ACHN (cell line): ENCODE results near the gene NXN.
"Not testable (repeated sequence)": the region's sequence is repeated elsewhere in the genome, so short reads cannot be mapped to it uniquely, and the experiment has no call there.

ENCODE experiments used
- DNase-seq: peaks from one replicate; pipeline ENCODE4 v3.0.0-alpha.2; 2015
- in situ Hi-C: cut with HindIII; loops from 2 replicates; pipeline ENCODE4 v1.10.0; 2017; ENCODE audit warnings: low sequenced_read_pairs, low pct_ligation_motif_present, low pct_unique_long_range_greater_than_20kb

Gene NXN

DNA sequence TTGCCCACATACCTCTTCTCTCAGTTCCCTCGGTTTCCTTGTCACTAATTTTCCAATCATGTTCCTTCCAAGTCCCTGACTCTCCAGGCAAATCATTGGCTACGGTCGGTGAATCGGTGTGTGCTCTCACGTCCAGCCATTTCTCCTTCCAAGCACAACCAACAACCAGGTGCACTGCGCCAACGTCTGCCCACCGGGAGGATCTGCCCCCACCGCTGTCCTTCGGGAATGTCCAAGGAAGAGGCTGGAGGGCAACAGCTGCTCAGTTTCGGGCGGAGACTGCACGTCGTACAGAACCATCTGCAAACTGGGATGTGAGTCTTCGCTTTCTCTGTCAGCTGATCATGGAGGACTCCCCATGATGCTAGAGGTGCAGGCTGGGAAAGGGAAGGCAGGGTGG is 8.4 kb upstream of the NXN start:
- in situ Hi-C loops, result loop anchor here (25.0 kb wide), 1 partner anchor 201 kb away; the partner anchor contains the start of genes GLOD4 and MRM3
- DNase-seq, result no peak

DNA sequence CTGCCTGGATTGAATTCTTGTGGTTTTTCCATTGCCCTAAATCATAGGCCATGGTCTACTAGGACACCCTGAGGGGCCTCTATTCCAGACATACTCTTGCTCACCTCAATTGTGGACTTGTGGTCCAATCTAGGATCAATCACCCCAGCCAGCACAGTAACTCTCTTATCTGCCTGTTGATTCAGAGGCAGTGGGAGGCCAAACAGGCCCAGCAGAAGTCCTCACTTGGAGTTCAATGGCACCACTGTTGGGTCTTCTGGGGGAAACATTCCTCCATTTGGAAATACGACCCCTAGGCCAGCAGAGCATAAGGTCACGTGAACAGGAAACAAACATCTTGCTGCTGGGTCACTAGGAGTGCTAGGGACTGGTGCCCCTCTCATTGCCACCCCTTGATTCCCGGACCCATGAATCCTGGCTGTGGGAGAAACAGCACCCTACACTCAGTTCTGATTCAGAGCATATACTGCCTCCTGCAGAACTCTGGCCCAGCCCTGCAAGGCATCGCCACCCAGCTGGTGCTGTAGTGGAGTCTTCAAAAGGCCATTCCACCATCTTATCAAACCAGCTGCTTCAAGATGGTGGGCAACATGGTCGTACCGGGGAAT is 6.8 kb upstream of the NXN start:
- in situ Hi-C loops, result loop anchor here (25.0 kb wide), 1 partner anchor 199 kb away; the partner anchor contains the start of genes GLOD4 and MRM3
- no peak for DNase-seq

- DNase-seq, result no peak
Measured at GRCh38 chr17:983921-984320, 4.3 kb upstream of the NXN start.

DNA sequence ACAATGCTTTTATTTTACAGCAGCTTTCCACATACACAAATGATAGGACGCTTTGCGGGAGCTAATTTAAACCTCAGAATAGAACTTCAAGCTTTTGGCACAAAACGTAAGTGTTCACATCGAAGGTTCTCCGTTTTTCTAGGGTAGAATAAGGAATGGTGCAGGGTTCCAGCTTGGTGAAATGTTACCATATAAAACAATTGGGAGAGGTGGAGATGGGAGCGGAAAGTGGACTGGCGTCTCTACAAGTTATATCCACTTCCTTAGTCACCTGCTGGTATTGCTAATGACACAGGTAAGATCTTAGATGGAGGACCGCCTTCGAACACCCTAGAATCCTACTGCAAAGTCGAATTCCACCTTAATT is 1.7 kb upstream of the NXN start:
- DNase-seq, result no peak
- in situ Hi-C loops, result loop anchor here (25.0 kb wide), 1 partner anchor 194 kb away; the partner anchor contains the start of genes GLOD4 and MRM3

More at GRCh38 chr17:983921-984320, 4.3 kb upstream of the NXN start:
- in situ Hi-C loops, result loop anchor here (25.0 kb wide), 1 partner anchor 197 kb away; the partner anchor contains the start of genes GLOD4 and MRM3

GRCh38 chr17:980406-981291 is 1.1 kb upstream of the NXN start:
- peak; percentile 94 for DNase-seq
- in situ Hi-C loops, result loop anchor here (25.0 kb wide), 1 partner anchor 193 kb away; the partner anchor contains the start of genes GLOD4 and MRM3

DNA sequence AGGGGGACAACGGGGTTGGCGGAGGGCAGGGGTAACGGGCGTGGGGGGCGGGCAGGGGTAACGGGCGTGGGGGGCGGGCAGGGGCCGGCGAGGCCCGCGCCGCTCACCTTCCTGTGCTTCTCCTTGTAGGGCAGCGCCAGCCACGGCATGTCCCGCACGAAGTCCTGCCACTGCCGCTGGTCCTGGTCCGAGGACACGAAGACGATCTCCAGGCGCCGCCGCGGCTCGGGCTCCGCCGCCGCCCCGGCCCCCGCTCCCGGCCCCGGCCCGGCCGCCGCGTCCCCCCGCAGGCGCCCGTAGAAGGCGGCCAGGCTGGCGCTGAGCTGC is 401 bp downstream of the NXN start:
- no peak for DNase-seq
- in situ Hi-C loops, result loop anchor here (25.0 kb wide), 1 partner anchor 192 kb away; the partner anchor contains the start of genes GLOD4 and MRM3

DNA sequence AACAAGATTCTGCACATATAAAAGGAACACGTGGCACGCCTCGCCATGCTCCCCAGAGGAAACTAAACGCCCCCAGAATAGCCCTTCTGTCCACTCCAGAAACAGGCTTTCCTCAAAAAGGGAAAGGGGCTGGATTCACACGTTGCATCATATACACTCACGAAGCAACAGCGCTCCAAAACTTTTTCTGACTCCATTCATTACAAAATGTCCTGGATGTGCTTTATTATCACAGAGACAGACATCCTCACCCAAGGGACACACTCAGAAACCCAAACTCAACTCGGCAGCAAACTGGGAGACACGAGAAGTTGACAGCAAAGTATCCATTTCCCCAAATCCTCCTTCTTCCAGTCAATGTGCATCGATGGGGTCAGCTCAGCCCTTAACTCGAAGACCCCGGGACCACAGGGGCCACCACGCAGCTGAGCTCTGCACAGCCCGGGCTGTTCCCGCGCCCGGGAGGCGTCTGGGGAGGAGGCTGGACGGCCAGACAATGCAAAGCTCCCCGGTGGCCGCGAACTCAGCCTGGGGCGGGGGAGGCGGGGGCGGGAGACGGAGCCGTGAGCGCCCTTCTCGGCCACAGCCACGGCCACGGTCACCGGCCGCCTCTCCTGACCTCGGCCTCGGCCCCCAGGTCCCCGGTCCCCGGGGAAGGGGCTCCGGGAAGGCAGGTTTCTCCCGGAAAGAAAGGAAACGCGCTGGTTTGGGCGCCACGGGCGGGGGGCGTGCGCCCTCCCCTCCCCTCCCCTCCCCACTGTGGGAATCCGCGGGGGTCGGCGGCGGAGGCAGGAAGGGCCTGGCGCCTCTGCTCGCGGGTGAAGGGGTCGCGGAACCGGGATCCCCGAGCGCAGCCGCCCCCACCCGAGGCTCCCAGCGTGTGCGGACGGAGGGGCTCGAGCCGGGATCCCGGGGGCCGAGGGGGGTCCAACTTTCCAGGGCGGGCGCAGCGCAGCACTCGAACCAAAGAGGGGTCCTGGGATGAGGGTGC is 1.2 kb downstream of the NXN start:
- no peak for DNase-seq
- in situ Hi-C loops, result loop anchor here (25.0 kb wide), 1 partner anchor 191 kb away; the partner anchor contains the start of genes GLOD4 and MRM3

DNA sequence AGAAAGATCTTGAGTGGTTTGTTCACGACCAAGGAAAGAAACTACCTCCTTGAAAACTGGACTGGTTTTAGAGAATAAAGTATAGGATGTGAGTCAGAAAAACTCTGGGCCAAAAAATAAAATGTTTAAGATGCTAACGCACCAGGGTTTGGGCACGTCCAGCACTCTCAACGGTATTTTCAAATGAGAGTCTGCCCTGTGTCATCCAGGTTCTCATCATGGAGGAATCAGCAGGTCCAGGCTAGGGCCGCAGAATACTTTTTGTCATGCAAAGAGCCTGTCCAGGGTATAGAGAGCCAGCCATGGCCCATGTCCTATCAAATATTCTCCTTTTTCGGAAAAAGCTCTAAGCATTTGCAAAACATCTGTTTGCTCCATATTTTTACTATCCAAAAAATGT is 2.4 kb downstream of the NXN start:
- in situ Hi-C loops, result loop anchor here (25.0 kb wide), 1 partner anchor 190 kb away; the partner anchor contains the start of genes GLOD4 and MRM3
- DNase-seq, result no peak

- DNase-seq, result no peak
- in situ Hi-C loops, result loop anchor here (25.0 kb wide), 1 partner anchor 189 kb away; the partner anchor contains the start of genes GLOD4 and MRM3
Measured at GRCh38 chr17:976312-976711, 3.3 kb downstream of the NXN start.

DNA sequence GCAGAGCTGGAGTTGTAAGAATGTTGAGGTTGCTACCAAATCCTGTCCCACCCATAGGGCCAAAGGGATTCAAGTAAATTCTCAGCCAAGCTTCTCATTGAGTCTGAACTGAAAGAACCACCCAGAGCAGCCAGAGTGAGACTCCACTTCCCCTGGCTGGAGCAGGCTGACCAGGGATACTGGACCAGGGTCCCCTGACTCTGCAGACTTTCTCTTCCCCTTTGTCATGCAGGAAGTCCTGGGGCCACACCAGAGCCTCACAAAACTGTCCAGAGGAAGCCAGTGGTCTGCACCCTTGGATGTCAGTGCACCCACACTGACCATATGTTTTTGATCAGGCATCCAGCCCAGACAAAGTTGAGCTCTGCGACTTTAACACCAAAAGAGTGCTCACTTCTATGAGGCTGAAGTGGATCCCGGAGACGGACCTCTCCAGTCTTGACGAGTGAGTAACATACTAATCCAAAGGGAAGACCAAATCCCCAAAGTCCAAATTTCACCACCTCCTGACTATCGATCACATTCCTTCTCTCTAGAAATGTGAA is 4.1 kb downstream of the NXN start:
- DNase-seq, result no peak
- in situ Hi-C loops, result loop anchor here (25.0 kb wide), 1 partner anchor 188 kb away; the partner anchor contains the start of genes GLOD4 and MRM3

DNA sequence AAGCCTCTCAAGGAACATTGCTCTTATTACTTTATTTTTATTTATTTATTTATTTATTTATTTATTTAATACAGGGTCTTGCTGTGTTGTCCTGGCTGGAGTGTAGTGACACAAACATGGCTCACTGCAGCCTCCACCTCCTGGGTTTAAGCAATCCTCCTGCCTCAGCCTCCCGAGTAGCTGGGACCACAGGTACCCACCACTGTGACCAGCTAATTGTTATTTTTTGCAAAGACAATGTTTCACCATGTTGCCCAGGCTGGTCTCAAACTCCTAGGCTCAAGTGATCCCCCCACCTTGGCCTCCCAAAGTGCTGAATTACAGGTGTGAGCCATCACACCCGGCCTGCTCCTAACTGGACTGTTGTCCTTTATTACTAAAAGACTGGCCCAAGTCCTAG is 4.8 kb downstream of the NXN start:
- in situ Hi-C loops, result loop anchor here (25.0 kb wide), 1 partner anchor 187 kb away; the partner anchor contains the start of genes GLOD4 and MRM3
- not testable (repeated sequence) for DNase-seq

DNA sequence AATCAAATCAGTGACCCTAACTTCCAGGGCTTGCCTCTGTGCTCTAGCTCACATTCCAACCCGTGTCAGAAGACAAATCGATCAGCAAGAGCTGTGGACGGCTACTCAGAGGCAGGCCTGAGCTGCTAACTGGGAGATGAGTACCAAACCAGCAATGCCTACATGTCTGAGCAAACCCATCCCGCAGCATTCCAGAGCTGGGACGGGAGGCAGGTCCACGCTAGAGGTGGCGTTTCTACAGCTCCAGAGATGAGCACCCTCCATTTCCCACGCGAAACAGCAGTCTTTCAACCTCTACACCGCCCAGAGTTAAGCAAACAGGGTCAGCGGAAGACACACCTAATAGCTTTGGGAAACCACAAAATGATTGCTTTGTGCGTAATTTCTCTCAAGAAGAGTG is 6.5 kb downstream of the NXN start:
- in situ Hi-C loops, result no loop called here

GRCh38 chr17:971861-972260 is 7.7 kb downstream of the NXN start:
- in situ Hi-C loops, DNase-seq: not testable (repeated sequence)

More for the DNA sequence above, 6.5 kb downstream of the NXN start:
- no peak for DNase-seq

DNA sequence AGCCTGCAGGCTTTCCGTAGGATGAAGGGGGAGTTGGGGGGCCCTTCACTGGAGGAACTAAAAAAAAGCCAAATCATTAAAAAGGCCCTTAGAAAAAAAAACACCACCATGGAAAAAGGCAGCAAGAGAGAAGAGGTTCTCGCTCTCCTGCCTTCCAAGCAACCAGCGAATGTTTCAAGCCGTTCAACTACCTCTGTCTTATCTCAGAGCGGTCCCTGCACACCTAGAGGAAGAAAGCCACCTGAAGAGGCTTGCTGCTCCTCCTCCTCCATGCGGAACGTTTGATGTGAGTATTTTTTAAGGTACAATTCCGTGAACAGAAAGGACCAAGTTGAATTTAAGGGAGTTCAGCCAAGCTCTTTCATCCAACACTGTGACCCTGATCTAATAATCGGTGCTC is 9.2 kb downstream of the NXN start:
- in situ Hi-C loops, result no loop called here

GRCh38 chr17:969811-970355 is 9.7 kb downstream of the NXN start:
- DNase-seq, result no peak
- in situ Hi-C loops, result no loop called here

More for the DNA sequence above, 9.2 kb downstream of the NXN start:
- DNase-seq, result no peak

DNA sequence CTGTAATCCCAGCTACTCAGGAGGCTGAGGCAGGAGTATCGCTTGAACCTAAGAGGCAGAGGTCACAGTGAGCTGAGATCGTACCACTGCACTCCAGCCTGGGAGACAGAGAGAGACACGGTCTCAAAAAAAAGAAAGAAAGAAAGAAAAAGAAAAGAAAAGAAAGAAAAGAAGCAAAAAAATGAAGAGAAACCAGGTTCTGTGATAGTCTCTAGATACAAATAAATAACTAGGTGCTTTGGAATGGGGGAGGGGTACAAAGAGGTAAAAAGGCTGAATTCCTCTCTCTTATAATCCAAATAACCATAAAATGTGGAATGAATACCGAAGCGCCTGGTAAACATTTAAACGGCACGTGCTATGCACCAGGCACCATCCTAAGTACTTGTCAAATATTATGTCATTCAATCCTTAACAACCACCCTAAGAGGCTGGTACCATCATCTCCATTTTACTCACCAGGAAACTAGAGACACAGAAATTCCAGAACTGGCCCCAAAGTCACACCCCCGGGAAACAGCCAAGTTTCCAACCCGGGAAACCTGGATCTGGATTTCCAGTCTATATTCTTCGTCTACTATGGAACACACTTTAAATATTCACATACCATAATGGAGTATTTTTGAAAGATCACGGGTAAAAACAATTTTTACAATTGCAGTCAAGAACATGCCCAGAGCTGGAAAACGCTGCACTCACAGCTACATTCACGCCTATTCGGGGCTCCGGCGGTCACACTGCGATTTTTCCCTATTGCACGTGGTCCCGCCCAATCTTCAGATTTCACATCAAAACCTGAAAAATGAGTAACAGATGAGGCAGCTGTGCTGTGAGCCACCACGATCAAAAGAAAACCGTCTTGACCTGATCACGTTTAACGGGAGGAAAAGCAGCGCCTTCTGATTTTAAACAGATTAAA is 10.5 kb downstream of the NXN start:
- no peak for DNase-seq
- in situ Hi-C loops, result no loop called here

DNA sequence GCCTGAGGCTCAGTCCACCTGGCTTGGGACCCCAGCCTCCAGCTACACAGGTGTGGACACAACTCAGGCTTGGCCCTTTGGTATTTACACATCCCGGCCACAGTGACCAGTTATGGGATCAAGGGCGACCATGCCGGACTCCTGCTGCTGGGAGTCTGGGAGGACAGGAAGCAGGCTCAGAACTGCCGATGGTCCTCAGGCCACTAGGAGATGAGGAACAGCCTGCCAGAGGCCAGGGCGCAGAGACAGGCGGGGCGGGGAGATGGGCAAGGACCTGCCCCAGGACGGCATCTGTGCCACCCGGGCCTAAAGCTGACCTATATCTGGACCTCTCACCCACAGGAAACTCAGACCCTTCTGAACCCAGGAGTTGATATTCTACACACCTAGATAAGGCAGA is 12.5 kb downstream of the NXN start:
- in situ Hi-C loops, result no loop called here
- no peak for DNase-seq
